Astrocyte of the hippocampus (primary cell): ENCODE measurements around the gene HIGD1C.
"Not testable (repeated sequence)": the region's sequence is repeated elsewhere in the genome, so short reads cannot be mapped to it uniquely, and the experiment has no call there.

Source experiments
- DNase-seq: peaks from one replicate; pipeline ENCODE4 v3.0.0; 2011; ENCODE audit warnings: low read depth, low spot score

The HIGD1C gene

GRCh38 chr12:50933459-50934124, 18.8 kb upstream of the HIGD1C start:
- no peak for DNase-seq

- no peak for DNase-seq
These were observed 17.9 kb upstream of the HIGD1C start for GRCh38 chr12:50934371-50934851.

- peak; percentile 56 for DNase-seq
These were observed 17.1 kb upstream of the HIGD1C start for GRCh38 chr12:50934981-50935807.

- DNase-seq, result no peak
These were observed 15.4 kb upstream of the HIGD1C start for GRCh38 chr12:50936821-50937530.

- DNase-seq, result no peak
These were observed 14.7 kb upstream of the HIGD1C start for GRCh38 chr12:50937653-50938052.

- no peak for DNase-seq
These were observed 4.3 kb upstream of the HIGD1C start for GRCh38 chr12:50947933-50948626.

- DNase-seq, result no peak
These were observed 3.5 kb upstream of the HIGD1C start for GRCh38 chr12:50948798-50949197.

GRCh38 chr12:50949801-50950302, 2.5 kb upstream of the HIGD1C start:
- no peak for DNase-seq

GRCh38 chr12:50951112-50951511, 1.2 kb upstream of the HIGD1C start:
- DNase-seq, result no peak

- no peak for DNase-seq
These were observed 703 bp downstream of the HIGD1C start for GRCh38 chr12:50953047-50953446.

- DNase-seq, result not testable (repeated sequence)
These were observed 2.4 kb downstream of the HIGD1C start for GRCh38 chr12:50954789-50955188.

GRCh38 chr12:50955288-50955687, 2.9 kb downstream of the HIGD1C start:
- DNase-seq, result no peak

GRCh38 chr12:50955697-50956096, 3.4 kb downstream of the HIGD1C start:
- DNase-seq, result no peak

GRCh38 chr12:50960130-50960529, 7.8 kb downstream of the HIGD1C start:
- peak; percentile 6 for DNase-seq

- DNase-seq, result peak; percentile 15
These were observed 9.4 kb downstream of the HIGD1C start for GRCh38 chr12:50961708-50962107.

GRCh38 chr12:50964432-50964831, 12.1 kb downstream of the HIGD1C start:
- no peak for DNase-seq

GRCh38 chr12:50971946-50972345, 19.6 kb downstream of the HIGD1C start:
- DNase-seq, result no peak

GRCh38 chr12:50979369-50980052, 27.2 kb downstream of the HIGD1C start:
- DNase-seq, result no peak

- DNase-seq, result no peak
These were observed 28.2 kb downstream of the HIGD1C start for GRCh38 chr12:50980545-50980944.

- peak; percentile 16 for DNase-seq
These were observed 29.2 kb downstream of the HIGD1C start for GRCh38 chr12:50981319-50982239.
